ENCODE data around the gene LCLAT1.

DNA sequence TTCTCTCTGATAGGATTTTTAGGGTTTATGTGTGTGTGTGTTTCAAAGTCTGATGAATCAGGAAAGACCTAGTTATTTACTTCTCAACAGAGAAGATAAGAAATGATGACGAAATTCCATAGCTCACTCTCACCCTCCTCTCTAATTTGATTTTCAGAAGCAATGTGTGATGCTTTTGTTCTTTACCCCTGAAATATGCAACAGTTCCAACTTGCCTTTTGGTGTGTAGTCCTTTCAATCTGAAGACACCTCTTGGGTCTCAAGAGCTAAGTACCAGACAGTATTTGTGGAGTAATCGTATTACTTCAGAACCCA lies 18.7 kb upstream of the LCLAT1 start:
- TF ChIP-seq, protein P1, sequence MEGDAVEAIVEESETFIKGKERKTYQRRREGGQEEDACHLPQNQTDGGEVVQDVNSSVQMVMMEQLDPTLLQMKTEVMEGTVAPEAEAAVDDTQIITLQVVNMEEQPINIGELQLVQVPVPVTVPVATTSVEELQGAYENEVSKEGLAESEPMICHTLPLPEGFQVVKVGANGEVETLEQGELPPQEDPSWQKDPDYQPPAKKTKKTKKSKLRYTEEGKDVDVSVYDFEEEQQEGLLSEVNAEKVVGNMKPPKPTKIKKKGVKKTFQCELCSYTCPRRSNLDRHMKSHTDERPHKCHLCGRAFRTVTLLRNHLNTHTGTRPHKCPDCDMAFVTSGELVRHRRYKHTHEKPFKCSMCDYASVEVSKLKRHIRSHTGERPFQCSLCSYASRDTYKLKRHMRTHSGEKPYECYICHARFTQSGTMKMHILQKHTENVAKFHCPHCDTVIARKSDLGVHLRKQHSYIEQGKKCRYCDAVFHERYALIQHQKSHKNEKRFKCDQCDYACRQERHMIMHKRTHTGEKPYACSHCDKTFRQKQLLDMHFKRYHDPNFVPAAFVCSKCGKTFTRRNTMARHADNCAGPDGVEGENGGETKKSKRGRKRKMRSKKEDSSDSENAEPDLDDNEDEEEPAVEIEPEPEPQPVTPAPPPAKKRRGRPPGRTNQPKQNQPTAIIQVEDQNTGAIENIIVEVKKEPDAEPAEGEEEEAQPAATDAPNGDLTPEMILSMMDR (IDR thresholded peaks at IDR 0.05): no peak
- TF ChIP-seq EZH2phosphoT487 (IDR thresholded peaks at IDR 0.05): no peak
